SU-DHL-6 (cell line): Measurements from ENCODE around the gene BAX.

Source experiments
- H2AFZ ChIP-seq: fragments of 200-600 bp; sonication (generic); 2 replicates; pipeline ENCODE4 v1.6.1; 2014; ENCODE audit warnings: low read depth, mild to moderate bottlenecking, moderate library complexity, mixed read lengths, antibody characterized with exemption, low read length; ENCODE audit not compliant: severe bottlenecking
- H3F3A ChIP-seq: fragments of 200-600 bp; shearing (Covaris generic); 2 replicates; pipeline ENCODE4 v1.6.0; 2016; ENCODE audit warnings: antibody characterized with exemption, mild to moderate bottlenecking; ENCODE audit not compliant: insufficient read depth
- H3K27ac ChIP-seq: fragments of 200-600 bp; sonication (generic); 2 replicates; pipeline ENCODE4 v1.5.1; 2016; ENCODE audit warnings: low read depth, mild to moderate bottlenecking, low read length, moderate library complexity, mixed read lengths
- H3K27me3 ChIP-seq: fragments of 200-600 bp; sonication (generic), shearing (Covaris generic); 2 replicates; pipeline ENCODE4 v1.6.0; 2014; ENCODE audit warnings: mild to moderate bottlenecking, low read length
- H3K36me3 ChIP-seq: fragments of 200-600 bp; sonication (generic); 2 replicates; pipeline ENCODE4 v1.6.1; 2014; ENCODE audit warnings: mild to moderate bottlenecking, low read length, mixed read lengths
- H3K4me2 ChIP-seq: fragments of 300-600, 200-600 bp; shearing (Covaris generic), sonication (generic); 2 replicates; pipeline ENCODE4 v1.6.0; 2014; ENCODE audit warnings: low read length, low read depth, mild to moderate bottlenecking; ENCODE audit not compliant: poor library complexity, severe bottlenecking
- H3K4me3 ChIP-seq: fragments of 200-600 bp; sonication (generic); 2 replicates; pipeline ENCODE4 v1.5.1; 2014; ENCODE audit warnings: antibody characterized with exemption, low read length, mild to moderate bottlenecking, mixed read lengths; ENCODE audit not compliant: insufficient read depth, poor library complexity, severe bottlenecking
- H3K79me2 ChIP-seq: fragments of 200-600 bp; sonication (generic); 2 replicates; pipeline ENCODE4 v1.6.1; 2014; ENCODE audit warnings: mild to moderate bottlenecking, low read length, moderate library complexity; ENCODE audit not compliant: insufficient read depth
- H3K9ac ChIP-seq: fragments of 200-600 bp; sonication (generic); 2 replicates; pipeline ENCODE4 v1.7.0; 2014; ENCODE audit warnings: mild to moderate bottlenecking, low read length
- H3K9me2 ChIP-seq: fragments of 200-600 bp; sonication (generic); replicated peaks from 2 replicates; pipeline ENCODE4 v1.6.1; 2014; ENCODE audit warnings: low read length; ENCODE audit not compliant: insufficient read depth
- H3K9me3 ChIP-seq: fragments of 200-600 bp; sonication (generic); 2 replicates; pipeline ENCODE4 v1.6.1; 2014; ENCODE audit warnings: low read length, mixed read lengths; ENCODE audit not compliant: insufficient read depth
- H4K20me1 ChIP-seq: fragments of 200-600 bp; sonication (generic); 2 replicates; pipeline ENCODE4 v1.6.1; 2014; ENCODE audit warnings: low read depth, mild to moderate bottlenecking, antibody characterized with exemption, low read length, moderate library complexity, mixed read lengths
- CTCF ChIP-seq: fragments of 200-600 bp; sonication (generic); IDR thresholded peaks from one replicate; pipeline ENCODE4 v1.5.1; 2017; ENCODE audit warnings: antibody characterized with exemption, mild to moderate bottlenecking, low read length, moderate library complexity; ENCODE audit not compliant: insufficient read depth, poor library complexity, severe bottlenecking
- EZH2phosphoT487 ChIP-seq: fragments of 200-600 bp; sonication (generic), shearing (Covaris generic); conservative IDR thresholded peaks from 2 replicates; pipeline ENCODE4 v1.6.1; 2018; ENCODE audit warnings: mild to moderate bottlenecking, antibody characterized with exemption, low read length, moderate library complexity, mixed read lengths

The BAX gene

GRCh38 chr19:48968813-48969218 lies 14.1 kb downstream of the BAX start:
- Histone ChIP-seq H3F3A (peaks cover 34% of the 10 kb centered on the region), H3K9me3 (no peaks in the 10 kb centered on the region), H2AFZ (no peak overlapping the region), H3K79me2 (peaks cover 14% of the 10 kb centered on the region), H4K20me1 (no peaks in the 10 kb centered on the region), H3K4me3 (no peak overlapping the region), H3K36me3 (no peaks in the 10 kb centered on the region), H3K9me2 (no peaks in the 10 kb centered on the region), H3K27me3 (no peaks in the 10 kb centered on the region), H3K4me2 (no peak overlapping the region), H3K9ac (no peak overlapping the region), H3K27ac (no peak overlapping the region)
- TF ChIP-seq EZH2phosphoT487, result no peak
- TF ChIP-seq CTCF, result no peak

GRCh38 chr19:48969276-48970138 lies 14.8 kb downstream of the BAX start:
- H3F3A ChIP-seq, result peaks cover 27% of the 10 kb centered on the region

GRCh38 chr19:48970139-48970766 lies 15.6 kb downstream of the BAX start:
- H4K20me1 ChIP-seq, result no peaks in the 10 kb centered on the region
- H3K4me3 ChIP-seq, result no peak overlapping the region
- H3K4me2 ChIP-seq, result no peak overlapping the region
- peaks cover 13% of the 10 kb centered on the region for H3K79me2 ChIP-seq
- H3K36me3 ChIP-seq, result no peaks in the 10 kb centered on the region
- H3F3A ChIP-seq, result peaks cover 25% of the 10 kb centered on the region
- H3K27ac ChIP-seq, result no peak overlapping the region
- H3K9ac ChIP-seq, result no peak overlapping the region
- H3K27me3 ChIP-seq, result no peaks in the 10 kb centered on the region
- H3K9me3 ChIP-seq, result no peaks in the 10 kb centered on the region
- TF ChIP-seq CTCF (no peak), EZH2phosphoT487 (no peak)
- no peaks in the 10 kb centered on the region for H3K9me2 ChIP-seq
- H2AFZ ChIP-seq, result no peak overlapping the region

More at GRCh38 chr19:48969276-48970138, 14.8 kb downstream of the BAX start:
- H3K4me2 ChIP-seq, result no peak overlapping the region
- H3K9ac ChIP-seq, result no peak overlapping the region
- no peaks in the 10 kb centered on the region for H3K9me3 ChIP-seq
- H4K20me1 ChIP-seq, result no peaks in the 10 kb centered on the region
- no peak overlapping the region for H3K27ac ChIP-seq
- no peak overlapping the region for H2AFZ ChIP-seq
- TF ChIP-seq EZH2phosphoT487 (no peak), CTCF (no peak)
- H3K4me3 ChIP-seq, result no peak overlapping the region
- no peaks in the 10 kb centered on the region for H3K9me2 ChIP-seq
- H3K36me3 ChIP-seq, result no peaks in the 10 kb centered on the region
- peaks cover 14% of the 10 kb centered on the region for H3K79me2 ChIP-seq
- no peaks in the 10 kb centered on the region for H3K27me3 ChIP-seq
